Measurements from ENCODE around the gene PPIL1. TPM values are rescaled to one million over a fixed set of nuclear protein-coding genes. Genes with fewer than 3 reads are reported as not detected.

Gene PPIL1
- total RNA-seq, 1 donor from 2014 or later: 53.1 TPM

DNA sequence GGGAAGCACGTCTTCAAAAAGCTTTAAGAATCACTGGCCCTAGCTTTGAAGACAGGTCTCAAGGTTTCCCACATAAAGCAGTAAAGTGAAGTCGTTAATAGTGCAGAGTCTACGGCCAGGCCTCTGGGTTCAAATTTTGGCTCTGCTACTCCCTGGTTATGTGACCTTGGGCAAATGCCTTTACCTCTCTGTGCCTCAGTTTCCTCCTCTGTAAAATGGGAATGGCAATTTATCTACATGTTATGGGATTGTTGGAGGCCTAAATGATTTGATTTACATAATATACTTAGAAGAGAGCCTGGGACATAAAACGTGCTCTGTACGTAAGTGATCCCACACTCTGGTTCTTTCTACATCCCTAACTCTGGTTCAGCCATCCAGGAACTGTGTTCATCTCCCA is 67.5 kb downstream of the PPIL1 start:
- H3K27me3 Mint-ChIP-seq: peaks cover 39% of the 10 kb centered on the region
- H3K9me3 Mint-ChIP-seq (ENCODE audit: low read depth): no peaks in the 10 kb centered on the region

DNA sequence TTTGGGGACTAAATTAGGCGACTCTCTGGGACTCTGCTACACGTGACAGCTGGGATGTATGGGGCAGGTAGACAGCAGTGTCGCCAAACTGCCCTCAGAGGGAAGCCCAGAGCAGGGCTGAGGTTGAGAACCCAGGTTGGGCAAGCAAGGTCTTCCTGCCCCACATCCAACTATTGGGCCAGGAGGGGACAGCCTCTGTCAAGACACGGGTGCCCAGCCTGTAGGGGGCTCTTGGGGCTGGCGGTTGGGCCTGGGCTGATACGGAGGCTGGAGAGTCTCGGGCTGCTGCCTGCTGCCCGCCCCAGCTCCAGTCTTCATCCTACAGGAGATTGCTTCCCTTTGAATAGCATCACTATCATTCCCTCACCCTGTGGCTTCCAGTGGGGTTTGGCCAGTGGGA is 68.7 kb downstream of the PPIL1 start:
- Mint-ChIP-seq H3K36me3 (ENCODE audit: insufficient read depth) (no peaks in the 10 kb centered on the region), H3K27ac (no peak overlapping the region), H3K4me3 (ENCODE audit: low read depth) (no peak overlapping the region), H3K4me1 (ENCODE audit: low read depth) (peaks cover 3% of the 10 kb centered on the region), H3K9me3 (ENCODE audit: low read depth) (no peaks in the 10 kb centered on the region), H3K27me3 (peaks cover 33% of the 10 kb centered on the region)
- TF ChIP-seq, protein P1, sequence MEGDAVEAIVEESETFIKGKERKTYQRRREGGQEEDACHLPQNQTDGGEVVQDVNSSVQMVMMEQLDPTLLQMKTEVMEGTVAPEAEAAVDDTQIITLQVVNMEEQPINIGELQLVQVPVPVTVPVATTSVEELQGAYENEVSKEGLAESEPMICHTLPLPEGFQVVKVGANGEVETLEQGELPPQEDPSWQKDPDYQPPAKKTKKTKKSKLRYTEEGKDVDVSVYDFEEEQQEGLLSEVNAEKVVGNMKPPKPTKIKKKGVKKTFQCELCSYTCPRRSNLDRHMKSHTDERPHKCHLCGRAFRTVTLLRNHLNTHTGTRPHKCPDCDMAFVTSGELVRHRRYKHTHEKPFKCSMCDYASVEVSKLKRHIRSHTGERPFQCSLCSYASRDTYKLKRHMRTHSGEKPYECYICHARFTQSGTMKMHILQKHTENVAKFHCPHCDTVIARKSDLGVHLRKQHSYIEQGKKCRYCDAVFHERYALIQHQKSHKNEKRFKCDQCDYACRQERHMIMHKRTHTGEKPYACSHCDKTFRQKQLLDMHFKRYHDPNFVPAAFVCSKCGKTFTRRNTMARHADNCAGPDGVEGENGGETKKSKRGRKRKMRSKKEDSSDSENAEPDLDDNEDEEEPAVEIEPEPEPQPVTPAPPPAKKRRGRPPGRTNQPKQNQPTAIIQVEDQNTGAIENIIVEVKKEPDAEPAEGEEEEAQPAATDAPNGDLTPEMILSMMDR (IDR thresholded peaks at IDR 0.05; ENCODE audit: unreplicated experiment): no peak
- DNase-seq (ENCODE audit: low spot score, unreplicated experiment): no peak

More for the DNA sequence above, 67.5 kb downstream of the PPIL1 start:
- TF ChIP-seq, protein P1 (IDR thresholded peaks at IDR 0.05; ENCODE audit: unreplicated experiment): no peak
- no peaks in the 10 kb centered on the region for H3K36me3 Mint-ChIP-seq (ENCODE audit: insufficient read depth)
- H3K27ac Mint-ChIP-seq: no peak overlapping the region
- H3K4me1 Mint-ChIP-seq (ENCODE audit: low read depth): peaks cover 4% of the 10 kb centered on the region
- no peak overlapping the region for H3K4me3 Mint-ChIP-seq (ENCODE audit: low read depth)
- DNase-seq (ENCODE audit: low spot score, unreplicated experiment): no peak

DNA sequence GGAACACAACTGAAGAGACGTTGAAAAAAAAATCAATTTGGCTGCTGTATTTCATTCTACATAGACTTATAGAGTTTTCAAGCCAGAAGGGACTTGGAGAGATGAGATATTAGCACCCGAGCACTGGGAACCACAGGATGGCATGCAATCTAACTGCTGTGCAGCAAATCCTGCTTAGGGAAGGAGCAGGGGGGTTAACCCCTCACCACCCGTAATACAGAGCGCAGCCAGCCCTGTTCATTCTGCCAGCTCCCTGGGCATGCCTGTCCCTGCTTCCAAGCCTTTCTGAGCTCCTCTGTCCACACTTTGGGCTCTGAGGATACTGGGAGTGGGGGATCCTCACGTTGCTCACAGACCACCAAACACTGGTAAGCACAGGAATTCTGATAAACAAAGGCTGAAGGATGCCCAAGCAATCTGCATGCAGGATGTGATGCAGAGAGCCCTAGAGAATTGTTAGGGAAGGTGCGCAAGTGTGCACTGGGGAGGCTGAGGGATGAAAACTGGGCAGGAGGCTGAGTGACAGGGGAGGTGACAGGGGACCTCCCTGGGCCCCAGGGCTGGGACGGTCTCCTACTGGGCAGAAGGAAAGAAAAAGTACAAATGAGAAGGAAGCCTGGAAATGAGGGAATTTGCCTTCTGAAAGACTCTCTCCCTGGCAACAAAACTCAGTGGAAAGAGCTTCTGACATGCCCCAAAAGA is 69.4 kb downstream of the PPIL1 start:
- Mint-ChIP-seq H3K9me3 (ENCODE audit: low read depth) (no peaks in the 10 kb centered on the region), H3K4me3 (ENCODE audit: low read depth) (no peak overlapping the region), H3K27me3 (peaks cover 36% of the 10 kb centered on the region), H3K4me1 (ENCODE audit: low read depth) (peaks cover 3% of the 10 kb centered on the region), H3K36me3 (ENCODE audit: insufficient read depth) (no peaks in the 10 kb centered on the region), H3K27ac (no peak overlapping the region)
- DNase-seq (ENCODE audit: low spot score, unreplicated experiment): no peak
- TF ChIP-seq, protein P1 (IDR thresholded peaks at IDR 0.05; ENCODE audit: unreplicated experiment): no peak

Other genes with a start within 250 kb of the PPIL1 start
- 12.4 and 24.5 TPM in 2 replicates for gene CDKN1A, start 196.1 kb downstream of the PPIL1 start, total RNA-seq
- not detected in 2 replicates for gene RAB44, start 177.0 kb downstream of the PPIL1 start, total RNA-seq
- 0.16 and 0.24 TPM in 2 replicates for gene CPNE5, start 35.4 kb downstream of the PPIL1 start, total RNA-seq
- gene C6orf89, start 11.1 kb upstream of the PPIL1 start, total RNA-seq: 29.9 and 31.7 TPM in 2 replicates
- gene PI16, start 79.9 kb upstream of the PPIL1 start, total RNA-seq: not detected in 2 replicates
- 145 and 146 TPM in 2 replicates for gene MTCH1, start 111.4 kb upstream of the PPIL1 start, total RNA-seq
- gene FGD2, start 130.9 kb upstream of the PPIL1 start, total RNA-seq: not detected in 2 replicates